HCT116 (cell line): ENCODE data around the gene GRID2IP. TPM values are rescaled to one million over a fixed set of nuclear protein-coding genes. Genes with fewer than 3 reads are reported as not detected.

Experiments
- ATAC-seq: fragments of 200-7000 bp; cut with Tn5 transposase; 2 replicates; pipeline ENCODE4 v1.9.1; 2020; ENCODE audit warnings: mild to moderate bottlenecking, moderate library complexity
- BruUV-seq: library from RNA; stranded (reverse); fragments of 400-500 nt; replicated peaks from 2 replicates; lab custom pipeline; 2021; lab: Mats Ljungman, UMichigan
- CTCF ChIA-PET: fragments of 300-600 bp; sonication (Branson Sonifier 250); formaldehyde crosslinking; loops from one replicate; lab custom pipeline; 2021; ENCODE audit warnings: antibody characterized with exemption; lab: Charles Lee
- POLR2A ChIA-PET: fragments of 300-600, 350-600 bp; sonication (Branson Sonifier 250); formaldehyde crosslinking; loops from one replicate; lab custom pipeline; 2021; ENCODE audit warnings: antibody characterized with exemption; lab: Charles Lee
- RAD21 ChIA-PET, 2 experiments: fragments of 300-600 bp; sonication (Branson Sonifier 250); formaldehyde crosslinking; loops; one replicate each; lab custom pipeline; 2023; ENCODE audit warnings: low total read pairs in 2 of 2; ENCODE audit not compliant: uncharacterized antibody in 2 of 2, unreplicated experiment in 2 of 2, low non-redundant PET in 1 of 2; lab: Charles Lee
- DNase-seq: peaks from one replicate; pipeline ENCODE4 v3.0.0-alpha.2; 2010; ENCODE audit warnings: low read depth, low spot score
- H2AFZ ChIP-seq: fragments of 200-600 bp; shearing (Covaris generic), sonication (generic); 2 replicates; pipeline ENCODE4 v1.6.1; 2017; ENCODE audit warnings: low read depth, mixed run types, mixed read lengths, antibody characterized with exemption, low read length; ENCODE audit not compliant: poor library complexity, severe bottlenecking
- H3K27ac ChIP-seq: 2 replicates; pipeline ENCODE4 v1.5.1; 2012; ENCODE audit warnings: low read depth, low read length
- H3K27me3 ChIP-seq: fragments of 200-600 bp; sonication (generic); 2 replicates; pipeline ENCODE4 v1.6.1; 2016; ENCODE audit warnings: mixed run types, low read length, mixed read lengths; ENCODE audit not compliant: insufficient read depth
- H3K36me3 ChIP-seq, 2 experiments: fragments of 200-500 bp in 1 of 2; fragments of 200-600 bp in 1 of 2; sonication (Bioruptor generic) in 1 of 2; sonication (generic) in 1 of 2; 2 replicates each; pipeline versions ENCODE4 v1.5.1 to v1.6.1; 2014 to 2016; ENCODE audit warnings: low read length in 2 of 2, inconsistent platforms in 1 of 2, mixed read lengths in 1 of 2, mixed run types in 1 of 2; ENCODE audit not compliant: insufficient read depth in 2 of 2, control insufficient read depth in 1 of 2
- H3K4me1 ChIP-seq, 2 experiments: fragments of 200-600 bp in 1 of 2; sonication (generic) in 1 of 2; 2 replicates each; pipeline versions ENCODE4 v1.5.1 to v1.6.1; 2012 to 2017; ENCODE audit warnings: low read length in 2 of 2, inconsistent platforms in 1 of 2, mild to moderate bottlenecking in 1 of 2, mixed read lengths in 1 of 2, mixed run types in 1 of 2, moderate library complexity in 1 of 2; ENCODE audit not compliant: insufficient read depth in 2 of 2, control insufficient read depth in 1 of 2
- H3K4me2 ChIP-seq: fragments of 200-600 bp; sonication (generic); 2 replicates; pipeline ENCODE4 v1.6.1; 2017; ENCODE audit warnings: mixed run types, low read length, mixed read lengths
- H3K4me3 ChIP-seq, 2 experiments: fragments of 200-600 bp in 1 of 2; sonication (generic) in 1 of 2; replicated peaks in 1 of 2; 2 replicates each; pipeline ENCODE4 v1.5.1; 2011 to 2016; ENCODE audit warnings: low read length in 2 of 2, control low read depth in 1 of 2, low read depth in 1 of 2, mild to moderate bottlenecking in 1 of 2, mixed read lengths in 1 of 2, mixed run types in 1 of 2
- H3K79me2 ChIP-seq: fragments of 200-600 bp; sonication (generic); 2 replicates; pipeline ENCODE4 v1.6.1; 2017; ENCODE audit warnings: mild to moderate bottlenecking, mixed run types, low read length, moderate library complexity, mixed read lengths; ENCODE audit not compliant: insufficient read depth
- H3K9ac ChIP-seq: fragments of 200-600 bp; sonication (generic); 2 replicates; pipeline ENCODE4 v1.6.1; 2016; ENCODE audit warnings: low read length, mixed read lengths
- H3K9me2 ChIP-seq: fragments of 200-600 bp; sonication (generic), shearing (Covaris generic); 2 replicates; pipeline ENCODE4 v1.6.1; 2017; ENCODE audit warnings: mixed run types, mild to moderate bottlenecking, moderate library complexity; ENCODE audit not compliant: insufficient read depth
- H3K9me3 ChIP-seq, 2 experiments: fragments of 200-500 bp in 1 of 2; fragments of 200-600 bp in 1 of 2; sonication (Bioruptor generic) in 1 of 2; sonication (generic) in 1 of 2; 2 replicates each; pipeline ENCODE4 v1.6.1; 2014 to 2017; ENCODE audit warnings: low read length in 2 of 2, mixed read lengths in 2 of 2, inconsistent platforms in 1 of 2, low read depth in 1 of 2, mild to moderate bottlenecking in 1 of 2, mixed run types in 1 of 2, moderate library complexity in 1 of 2; ENCODE audit not compliant: control insufficient read depth in 1 of 2, insufficient read depth in 1 of 2
- H4K20me1 ChIP-seq: fragments of 200-600 bp; sonication (generic), shearing (Covaris generic); 2 replicates; pipeline ENCODE4 v1.6.1; 2017; ENCODE audit warnings: mixed run types, mild to moderate bottlenecking, moderate library complexity; ENCODE audit not compliant: insufficient read depth
- ATF3 ChIP-seq: IDR thresholded peaks from 2 replicates; pipeline ENCODE4 v1.6.1; 2012
- CBX3 ChIP-seq: IDR thresholded peaks from 2 replicates; pipeline ENCODE4 v1.6.1; 2012; ENCODE audit warnings: low read depth
- CEBPB ChIP-seq: IDR thresholded peaks from 2 replicates; pipeline ENCODE4 v1.6.1; 2012; ENCODE audit warnings: low read depth
- CTCF ChIP-seq, 3 experiments: fragments of 200-600 bp in 1 of 3; sonication (generic) in 1 of 3; IDR thresholded peaks in 2 of 3; conservative IDR thresholded peaks in 1 of 3; 2 replicates each; pipeline ENCODE4 v1.5.1; 2012 to 2017; ENCODE audit warnings: low read depth in 2 of 3, low read length in 2 of 3, antibody characterized with exemption in 1 of 3, borderline replicate concordance in 1 of 3, control low read depth in 1 of 3, mild to moderate bottlenecking in 1 of 3, mixed read lengths in 1 of 3, mixed run types in 1 of 3, moderate library complexity in 1 of 3; ENCODE audit not compliant: insufficient read depth in 1 of 3
- ELF1 ChIP-seq: IDR thresholded peaks from 2 replicates; pipeline ENCODE4 v1.6.1; 2012; ENCODE audit warnings: low read depth, borderline replicate concordance
- EZH2 ChIP-seq: fragments of 200-600 bp; sonication (generic); IDR thresholded peaks from 2 replicates; pipeline ENCODE4 v1.6.1; 2017; ENCODE audit warnings: antibody characterized with exemption, mixed run types
- FOSL1 ChIP-seq: IDR thresholded peaks from 2 replicates; pipeline ENCODE4 v1.6.1; 2012; ENCODE audit warnings: low read depth
- JUND ChIP-seq: IDR thresholded peaks from 2 replicates; pipeline ENCODE4 v1.6.1; 2012
- MAX ChIP-seq: IDR thresholded peaks from 2 replicates; pipeline ENCODE4 v1.6.1; 2012
- POLR2AphosphoS5 ChIP-seq: IDR thresholded peaks from 2 replicates; pipeline ENCODE4 v1.6.1; 2011; ENCODE audit warnings: mild to moderate bottlenecking, low read depth, low read length, moderate library complexity
- RAD21 ChIP-seq: IDR thresholded peaks from 2 replicates; pipeline ENCODE4 v1.6.1; 2012; ENCODE audit warnings: low read depth, mild to moderate bottlenecking
- REST ChIP-seq: IDR thresholded peaks from 2 replicates; pipeline ENCODE4 v1.6.1; 2012; ENCODE audit warnings: low read depth
- SIN3A ChIP-seq: IDR thresholded peaks from 2 replicates; pipeline ENCODE4 v1.6.1; 2012; ENCODE audit warnings: low read depth
- SRF ChIP-seq: IDR thresholded peaks from 2 replicates; pipeline ENCODE4 v1.6.1; 2012; ENCODE audit warnings: low read depth
- TCF7L2 ChIP-seq: IDR thresholded peaks from 2 replicates; pipeline ENCODE4 v1.7.0; 2011; ENCODE audit warnings: borderline replicate concordance, inconsistent platforms; ENCODE audit not compliant: insufficient read depth, insufficient read length; ENCODE audit errors: extremely low read depth
- ZBTB33 ChIP-seq: IDR thresholded peaks from 2 replicates; pipeline ENCODE4 v1.6.1; 2011; ENCODE audit warnings: mild to moderate bottlenecking, low read length, moderate library complexity; ENCODE audit not compliant: insufficient replicate concordance; ENCODE audit errors: extremely low read depth
- ZFX ChIP-seq: fragments of 450-650 bp; IDR thresholded peaks from 2 replicates; pipeline ENCODE4 v1.6.1; 2017
- ZNF274 ChIP-seq: fragments of 200-500 bp; sonication (Bioruptor generic); IDR thresholded peaks from 2 replicates; pipeline ENCODE4 v1.6.1; 2014; ENCODE audit warnings: mild to moderate bottlenecking, low read depth, low read length, inconsistent platforms
- intact Hi-C: fragments of 100-400 bp; cut with micrococcal nuclease; formaldehyde crosslinking; loops from 2 replicates; pipeline ENCODE4 v1.10.0; 2022
- total RNA-seq: library from RNA; stranded (reverse); gene quantifications from one replicate; pipeline ENCODE4 v1.2.1, GENCODE V29; 2021; ENCODE audit not compliant: unreplicated experiment

Gene GRID2IP
- total RNA-seq, 1 experiment from 2014 or later = 3.2 TPM

- Histone ChIP-seq H3K9me2 (no peaks in the 10 kb centered on the region), H3K4me1 (peaks cover 11 to 23% of the 10 kb centered on the region in 2 experiments), H3K9ac (peak overlapping the region; percentile 82), H4K20me1 (no peaks in the 10 kb centered on the region), H2AFZ (no peak overlapping the region), H3K4me2 (peak overlapping the region; percentile 67), H3K4me3 (peak overlapping the region; percentile 69 to 87), H3K79me2 (peaks cover 22% of the 10 kb centered on the region; the same call in 1 of the 2 replicates), H3K36me3 (peaks cover 9% of the 10 kb centered on the region in 2 experiments; a peak in 2 of 4 replicates), H3K27ac (peak overlapping the region; percentile 95), H3K9me3 (no peaks in the 10 kb centered on the region), H3K27me3 (no peaks in the 10 kb centered on the region)
- no peak for DNase-seq
- intact Hi-C loops = no loop called here
- BruUV-seq = TSS peak; percentile 48
- ATAC-seq = no peak
- TF ChIP-seq ZFX (no peak), ZNF274 (no peak), SRF (no peak), ATF3 (no peak), POLR2AphosphoS5 (no peak), REST (no peak), SIN3A (no peak), ZBTB33 (no peak), CTCF (IDR thresholded peaks at IDR 0.05 in 2 of 3, conservative IDR thresholded peaks at IDR 0.05 in 1 of 3; ENCODE audit: borderline replicate concordance in 1 of 3, insufficient read depth in 1 of 3, low read depth in 2 of 3, low read length in 2 of 3) (no peak), ELF1 (no peak), EZH2 (no peak), RAD21 (no peak), MAX (no peak), TCF7L2 (no peak), JUND (no peak), FOSL1 (no peak), CEBPB (no peak), CBX3 (no peak)
- POLR2A ChIA-PET = no interaction called here
- RAD21 ChIA-PET = no interaction called here
- CTCF ChIA-PET = interaction anchor here (2.0 kb wide), 1 partner anchor 11 kb away, joined by 7 read pairs; the partner anchor contains the start of gene INTS15
Observed at GRCh38 chr7:6578114-6579084, 27.1 kb upstream of the GRID2IP start.
